Dermis microvascular lymphatic vessel endothelial cell (primary cell): ENCODE results near the gene EPB41L4A. TPM values are rescaled to one million over a fixed set of nuclear protein-coding genes. Genes with fewer than 3 reads are reported as not detected.
"Not testable (repeated sequence)": the region's sequence is repeated elsewhere in the genome, so short reads cannot be mapped to it uniquely, and the experiment has no call there.

ENCODE experiments used
- DNase-seq, 2 donors: peaks; one replicate each; pipeline versions ENCODE4 v3.0.0 to v3.0.0-alpha.2; 2010; ENCODE audit warnings: low read depth in 2 of 2
- total RNA-seq: library from RNA; depleted of rRNA; stranded (reverse); fragments of >200 nt; gene quantifications from 2 replicates; pipeline ENCODE4 v1.2.1, GENCODE V29; 2014

Gene EPB41L4A, protein sequence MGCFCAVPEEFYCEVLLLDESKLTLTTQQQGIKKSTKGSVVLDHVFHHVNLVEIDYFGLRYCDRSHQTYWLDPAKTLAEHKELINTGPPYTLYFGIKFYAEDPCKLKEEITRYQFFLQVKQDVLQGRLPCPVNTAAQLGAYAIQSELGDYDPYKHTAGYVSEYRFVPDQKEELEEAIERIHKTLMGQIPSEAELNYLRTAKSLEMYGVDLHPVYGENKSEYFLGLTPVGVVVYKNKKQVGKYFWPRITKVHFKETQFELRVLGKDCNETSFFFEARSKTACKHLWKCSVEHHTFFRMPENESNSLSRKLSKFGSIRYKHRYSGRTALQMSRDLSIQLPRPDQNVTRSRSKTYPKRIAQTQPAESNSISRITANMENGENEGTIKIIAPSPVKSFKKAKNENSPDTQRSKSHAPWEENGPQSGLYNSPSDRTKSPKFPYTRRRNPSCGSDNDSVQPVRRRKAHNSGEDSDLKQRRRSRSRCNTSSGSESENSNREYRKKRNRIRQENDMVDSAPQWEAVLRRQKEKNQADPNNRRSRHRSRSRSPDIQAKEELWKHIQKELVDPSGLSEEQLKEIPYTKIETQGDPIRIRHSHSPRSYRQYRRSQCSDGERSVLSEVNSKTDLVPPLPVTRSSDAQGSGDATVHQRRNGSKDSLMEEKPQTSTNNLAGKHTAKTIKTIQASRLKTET
- total RNA-seq = 17.8 and 27.6 TPM in 2 replicates

DNA sequence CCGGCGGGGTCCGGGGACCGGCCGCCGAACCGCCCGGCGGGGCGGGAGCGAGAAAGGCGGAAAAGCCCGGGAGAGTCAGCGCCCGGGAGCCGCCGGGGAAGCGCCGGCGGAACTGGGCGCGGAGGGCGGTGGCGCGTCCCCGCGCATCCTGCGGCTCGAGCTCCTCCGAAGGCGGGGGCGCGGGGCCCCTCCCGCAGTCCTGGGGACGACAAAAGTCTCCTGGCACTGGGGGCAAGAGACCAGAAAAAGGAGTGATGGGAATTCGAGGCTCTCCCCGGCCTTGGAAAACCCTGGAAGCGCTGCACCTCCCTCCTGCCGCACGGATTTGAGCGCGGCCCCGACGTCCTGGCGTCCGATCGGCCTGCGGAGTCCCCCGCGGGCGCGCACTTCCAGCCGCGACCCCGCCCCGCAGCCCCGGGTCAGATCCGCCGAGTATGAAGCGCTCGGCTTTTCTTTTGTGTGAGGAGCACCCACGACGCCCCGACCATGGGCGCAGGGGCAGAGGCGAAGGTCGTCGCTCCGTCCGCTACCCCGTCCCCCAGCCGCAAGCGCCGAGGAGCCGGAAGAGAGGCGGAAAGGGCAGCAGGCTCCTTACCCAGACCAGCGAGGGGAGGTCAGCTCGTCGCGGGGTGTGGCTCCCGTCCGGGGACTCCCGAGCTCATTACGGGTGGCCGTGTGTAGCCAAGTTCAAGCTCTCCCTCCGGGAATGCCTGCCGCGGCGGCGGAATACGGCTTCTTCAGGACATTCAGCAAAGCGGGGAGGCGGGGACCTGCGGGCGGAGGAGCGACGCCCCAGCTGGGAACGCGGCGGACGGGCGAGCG is at the start of gene EPB41L4A:
Gene EPB41L4A, minus strand, starts transcription at position 114 of the 822 bp plus-strand sequence. CDS start 238 bp downstream, outside the sequence.
- peak in 1 of 2 donors; percentile 63 for DNase-seq

- DNase-seq = no peak
Measured at GRCh38 chr5:112467485-112467884, 48.4 kb upstream of the EPB41L4A start.

- DNase-seq = not testable (repeated sequence)
Measured at GRCh38 chr5:112466261-112466660, 47.2 kb upstream of the EPB41L4A start.

DNA sequence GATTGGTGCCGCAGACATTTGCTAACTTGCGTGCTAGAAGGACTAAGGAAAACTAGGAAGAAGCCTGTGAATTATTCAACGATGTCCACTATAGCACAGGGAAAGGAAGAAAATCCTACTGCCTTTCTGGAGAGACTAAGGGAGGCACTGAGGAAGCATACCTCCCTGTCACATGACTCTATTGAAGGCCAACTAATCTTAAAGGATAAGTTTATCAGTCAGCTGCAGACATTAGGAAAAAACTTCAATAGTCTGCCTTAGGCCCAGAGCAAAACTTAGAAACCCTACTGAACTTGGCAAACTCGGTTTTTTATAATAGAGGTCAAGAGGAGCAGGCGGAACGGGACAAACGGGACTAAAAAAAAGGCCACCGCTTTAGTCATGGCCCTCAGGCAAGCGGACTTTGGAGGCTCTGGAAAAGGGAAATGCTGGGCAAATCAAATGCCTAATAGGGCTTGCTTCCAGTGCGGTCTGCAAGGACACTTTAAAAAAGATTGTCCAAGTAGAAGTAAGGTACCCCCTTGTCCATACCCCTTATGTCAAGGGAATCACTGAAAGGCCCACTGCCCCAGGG is 28.2 kb upstream of the EPB41L4A start:
- not testable (repeated sequence) for DNase-seq

DNA sequence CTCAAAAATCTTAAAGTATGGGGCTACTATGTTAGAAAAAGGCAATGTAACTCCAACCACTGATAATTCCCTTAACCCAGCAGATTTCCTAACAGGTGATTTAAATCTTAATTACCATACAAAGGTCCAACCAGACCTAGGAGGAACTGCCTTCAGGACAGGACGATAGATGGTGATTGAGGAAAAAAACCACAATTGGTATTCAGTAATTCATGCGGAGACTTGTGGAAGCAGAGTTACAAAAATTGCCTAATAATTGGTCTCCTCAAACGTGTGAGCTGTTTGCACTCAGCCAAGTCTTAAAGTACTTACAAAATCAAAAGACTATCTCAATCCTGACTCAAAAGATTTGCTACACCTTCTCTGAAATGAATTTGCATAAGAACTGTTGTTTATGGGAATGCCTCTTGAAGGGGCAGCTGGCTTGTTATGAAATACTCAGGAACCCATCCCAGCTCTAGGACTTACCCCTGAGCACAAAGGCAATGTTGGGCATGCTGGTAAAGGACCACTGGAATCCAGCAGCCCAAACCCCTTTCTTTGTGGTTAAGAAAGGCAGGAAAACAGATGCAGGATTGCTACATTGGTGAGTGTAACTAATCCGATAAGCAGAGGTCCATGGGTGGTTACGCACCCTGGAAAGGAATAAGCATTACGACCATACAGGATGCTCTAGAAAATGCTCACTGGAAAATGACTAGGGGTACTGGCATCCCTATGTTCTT is 26.7 kb upstream of the EPB41L4A start:
- no peak for DNase-seq

DNA sequence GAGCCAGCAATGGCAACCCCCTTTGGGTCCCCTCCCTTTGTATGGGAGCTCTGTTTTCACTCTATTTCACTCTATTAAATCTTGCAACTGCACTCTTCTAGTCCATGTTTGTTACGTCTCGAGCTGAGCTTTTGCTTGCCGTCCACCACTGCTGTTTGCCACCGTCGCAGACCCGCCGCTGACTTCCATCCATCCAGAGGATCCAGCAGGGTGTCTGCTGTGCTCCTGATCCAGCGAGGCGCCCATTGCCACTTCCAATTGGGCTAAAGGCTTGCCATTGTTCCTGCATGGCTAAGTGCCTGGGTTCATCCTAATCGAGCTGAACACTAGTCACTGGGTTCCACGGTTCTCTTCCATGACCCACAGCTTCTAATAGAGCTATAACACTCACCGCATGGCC is 24.9 kb upstream of the EPB41L4A start:
- not testable (repeated sequence) for DNase-seq

GRCh38 chr5:112440031-112440430 is 21.0 kb upstream of the EPB41L4A start:
- no peak for DNase-seq

GRCh38 chr5:112436144-112436543 is 17.1 kb upstream of the EPB41L4A start:
- DNase-seq = peak in 1 of 2 donors; percentile 31

DNA sequence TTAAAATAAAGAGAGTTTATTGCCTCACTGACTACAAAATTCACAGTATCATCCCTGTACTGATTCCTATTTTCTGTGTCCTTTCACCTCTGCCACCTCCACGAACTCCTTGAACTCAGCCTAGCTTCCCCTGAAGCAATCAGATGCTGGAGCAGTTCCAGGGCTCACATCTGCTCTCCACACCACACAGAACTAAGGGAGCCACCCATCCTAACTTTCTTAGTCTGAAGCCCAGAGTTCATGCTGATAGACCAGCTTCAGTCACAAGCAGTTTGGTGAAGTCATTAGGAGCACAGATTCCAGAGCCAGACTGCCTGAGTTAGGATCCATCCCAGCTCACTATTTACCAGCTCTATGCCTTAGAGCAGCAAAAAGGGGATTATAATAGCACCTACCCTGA is 15.6 kb upstream of the EPB41L4A start:
- DNase-seq = no peak

DNA sequence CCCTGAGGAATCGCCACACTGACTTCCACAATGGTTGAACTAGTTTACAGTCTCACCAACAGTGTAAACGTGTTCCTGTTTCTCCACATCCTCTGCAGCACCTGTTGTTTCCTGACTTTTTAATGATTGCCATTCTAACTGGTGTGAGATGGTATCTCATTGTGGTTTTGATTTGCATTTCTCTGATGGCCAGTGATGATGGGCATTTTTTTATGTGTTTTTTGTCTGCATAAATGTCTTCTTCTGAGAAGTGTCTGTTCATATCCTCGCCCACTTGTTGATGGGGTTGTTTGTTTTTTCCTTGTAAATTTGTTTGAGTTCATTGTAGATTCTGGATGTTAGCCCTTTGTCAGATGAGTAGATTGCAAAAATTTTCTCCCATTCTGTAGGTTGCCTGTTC is 7.1 kb upstream of the EPB41L4A start:
- not testable (repeated sequence) for DNase-seq

DNA sequence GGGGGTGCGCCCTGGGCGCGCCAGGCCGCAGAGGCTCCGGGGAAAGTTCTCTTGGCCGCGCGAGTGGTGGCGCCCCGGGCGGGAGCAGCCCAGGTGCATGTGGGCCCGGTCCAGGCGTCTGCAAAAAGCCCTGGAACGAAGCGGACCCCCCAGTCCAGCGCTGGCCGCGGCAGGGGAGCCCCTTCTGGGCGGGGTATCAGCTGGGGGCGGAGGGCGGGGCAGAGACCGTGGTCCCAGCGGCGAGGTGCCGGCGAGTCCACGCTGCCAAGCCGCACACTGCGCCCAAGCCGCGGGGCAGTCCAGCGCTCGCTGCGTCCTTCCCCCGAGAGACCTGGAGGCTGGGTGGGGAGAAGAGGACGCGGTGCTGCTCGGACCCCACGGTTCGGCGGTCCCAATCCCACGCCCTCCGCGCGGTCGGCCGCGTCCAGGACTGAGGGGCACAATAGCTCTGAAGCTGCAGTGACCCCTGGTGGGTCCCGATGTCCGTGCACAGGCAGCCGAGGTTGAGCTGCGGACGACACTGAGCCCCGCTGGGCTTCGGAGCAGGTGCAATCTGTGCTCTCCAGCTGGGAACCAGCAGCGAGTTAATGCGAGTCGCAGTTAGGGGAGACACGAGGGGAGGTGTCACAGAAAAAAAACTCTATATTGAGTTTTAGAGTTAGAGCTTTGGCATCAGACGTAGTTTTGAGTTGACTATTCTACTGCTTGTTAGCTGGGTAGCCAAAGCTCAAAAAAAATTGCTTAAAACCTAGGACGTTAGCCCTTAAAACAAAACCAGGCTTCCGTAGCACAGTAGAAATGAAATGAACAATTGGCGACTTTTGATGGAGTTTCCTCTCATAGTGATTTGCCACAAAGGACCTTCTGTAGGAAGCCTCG is 1.1 kb upstream of the EPB41L4A start:
- peak; percentile 77 to 87 for DNase-seq

DNA sequence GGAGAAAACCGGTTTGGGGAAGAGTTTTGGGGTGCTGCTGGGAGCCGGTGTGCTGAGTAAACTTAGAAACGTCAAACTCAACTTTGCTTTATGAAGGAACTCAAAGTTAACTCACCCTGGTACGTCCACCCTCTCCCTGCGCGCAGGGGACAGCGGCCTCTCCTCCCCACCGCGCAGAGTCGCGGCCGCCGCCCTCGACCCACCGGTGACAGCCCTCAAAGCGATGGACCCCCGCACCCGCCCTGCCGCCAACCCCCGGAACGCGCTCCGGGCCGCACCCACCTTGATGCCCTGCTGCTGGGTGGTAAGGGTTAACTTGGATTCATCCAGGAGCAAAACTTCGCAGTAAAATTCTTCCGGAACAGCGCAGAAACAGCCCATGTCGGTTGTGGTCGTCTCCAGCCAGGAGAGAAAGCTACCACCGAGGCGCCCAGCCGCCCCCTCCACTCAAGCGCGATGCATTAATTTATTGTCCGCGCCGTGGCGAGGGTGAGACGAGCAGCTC is 366 bp downstream of the EPB41L4A start:
- DNase-seq = no peak

DNA sequence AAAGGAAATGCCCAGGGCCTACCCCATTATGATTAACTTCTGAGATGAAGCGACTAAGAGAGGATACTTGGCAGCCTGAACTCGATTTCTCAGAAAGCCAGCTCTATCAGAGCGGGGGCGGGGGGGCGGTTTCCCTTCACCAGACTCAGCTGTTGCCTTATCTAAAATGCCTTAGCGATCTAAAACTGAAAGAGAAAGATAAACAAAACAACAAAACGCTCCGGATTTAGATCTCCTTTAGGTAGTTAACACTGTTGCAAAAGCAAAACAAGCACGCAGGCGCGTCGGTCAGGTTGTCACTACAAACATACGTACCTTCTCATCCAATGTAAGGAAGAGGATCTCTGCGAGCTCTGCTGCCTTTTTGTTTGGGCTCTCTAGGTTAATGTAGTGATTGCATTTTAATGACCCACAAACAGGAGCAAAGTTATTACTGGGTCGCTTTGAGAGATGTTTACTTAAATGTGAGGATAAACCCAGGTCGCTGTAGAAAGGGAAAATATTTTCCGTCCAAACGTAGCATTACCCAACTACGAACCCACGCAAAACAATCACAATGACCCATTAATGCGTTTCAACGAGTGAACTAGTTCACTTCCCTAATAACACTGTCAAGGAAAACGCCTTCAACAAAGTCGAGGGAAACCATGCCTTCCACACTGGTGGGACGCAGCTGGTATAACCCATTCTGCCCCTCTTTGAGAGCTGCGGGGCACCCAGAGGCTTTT is 982 bp downstream of the EPB41L4A start:
- peak; percentile 34 to 68 for DNase-seq

- DNase-seq = no peak
Measured at GRCh38 chr5:112415552-112415951, 3.5 kb downstream of the EPB41L4A start.

GRCh38 chr5:112413611-112414010 is 5.5 kb downstream of the EPB41L4A start:
- no peak for DNase-seq

- DNase-seq = peak; percentile 36 to 89
Measured at GRCh38 chr5:112412346-112412745, 6.7 kb downstream of the EPB41L4A start.

DNA sequence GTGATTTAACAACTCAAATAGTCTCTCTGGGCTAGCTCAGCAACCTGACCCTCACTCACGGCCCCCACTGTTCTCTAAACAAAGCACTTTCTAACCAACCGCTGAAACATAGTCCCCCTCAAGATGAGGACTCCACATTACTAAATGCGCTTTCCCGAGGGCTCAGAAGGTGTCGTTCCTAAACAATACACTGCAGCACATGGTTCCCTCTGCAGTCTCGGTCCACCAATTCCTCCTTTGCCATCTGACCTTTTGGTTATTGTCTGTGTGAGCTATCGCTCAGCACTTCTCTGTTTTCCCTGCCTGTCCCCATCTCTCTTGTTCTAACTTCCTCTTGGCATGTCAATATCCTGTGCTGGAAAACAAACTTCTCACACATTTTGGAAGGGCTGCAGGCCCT is 7.2 kb downstream of the EPB41L4A start:
- DNase-seq = peak; percentile 63 to 86

DNA sequence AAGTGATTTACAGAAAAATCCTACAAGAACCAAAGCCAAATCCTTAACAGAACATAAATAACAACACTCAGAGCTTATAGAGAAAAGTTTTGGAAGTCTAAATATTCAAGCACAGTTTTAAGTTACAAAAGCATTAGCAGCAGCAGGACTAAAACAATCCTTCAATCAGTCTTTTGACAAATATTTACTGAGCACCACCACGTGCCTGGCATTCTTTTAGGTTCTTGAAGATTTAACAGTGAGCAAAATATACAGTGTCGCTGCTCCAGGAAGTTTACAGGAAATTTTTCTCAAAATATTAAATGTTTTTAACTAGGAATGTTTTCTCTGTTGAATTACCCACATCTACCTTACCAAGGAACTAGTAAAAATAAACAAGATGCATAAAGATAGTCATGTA is 11.4 kb downstream of the EPB41L4A start:
- DNase-seq = no peak

DNA sequence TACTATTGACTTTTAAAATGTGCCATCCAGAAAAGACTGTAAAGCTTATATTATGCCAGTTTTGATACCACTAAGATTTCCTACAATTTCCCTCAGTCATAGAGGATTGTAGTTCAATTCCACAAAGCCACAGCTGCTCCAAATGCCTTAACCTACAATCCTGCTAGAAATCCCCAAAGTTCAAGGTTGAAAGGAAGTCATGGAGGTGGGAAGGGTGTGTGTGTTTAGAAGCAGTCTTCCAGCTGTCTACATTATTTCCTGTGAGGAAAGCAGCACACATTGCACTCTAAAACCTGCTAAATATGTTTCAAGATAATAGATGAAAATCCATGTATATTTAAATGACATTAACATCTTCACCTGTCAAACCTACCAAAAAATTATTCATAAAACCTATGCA is 11.8 kb downstream of the EPB41L4A start:
- DNase-seq = peak in 1 of 2 donors; percentile 30
